ENCODE results near the gene NMU.

DNA sequence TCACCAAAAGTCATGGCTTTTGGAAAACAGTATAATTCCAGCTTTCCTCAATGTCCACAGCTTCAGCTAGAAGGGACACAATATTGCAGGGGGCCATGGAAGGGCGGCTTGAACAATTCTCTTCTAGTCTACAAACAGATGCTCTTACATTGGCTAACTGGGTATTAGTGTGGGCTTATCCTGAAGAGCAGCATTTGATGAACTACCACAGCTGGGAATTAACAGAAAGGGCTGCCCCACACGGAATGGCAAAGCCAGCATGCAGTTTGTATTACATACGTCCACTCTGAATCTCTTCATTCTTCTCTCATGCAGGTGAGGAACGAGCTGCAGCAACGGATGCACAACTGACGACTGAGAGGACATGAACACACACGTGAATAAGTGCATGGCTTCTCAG, 31.1 kb downstream of the NMU start:
- TF ChIP-seq, protein P1, sequence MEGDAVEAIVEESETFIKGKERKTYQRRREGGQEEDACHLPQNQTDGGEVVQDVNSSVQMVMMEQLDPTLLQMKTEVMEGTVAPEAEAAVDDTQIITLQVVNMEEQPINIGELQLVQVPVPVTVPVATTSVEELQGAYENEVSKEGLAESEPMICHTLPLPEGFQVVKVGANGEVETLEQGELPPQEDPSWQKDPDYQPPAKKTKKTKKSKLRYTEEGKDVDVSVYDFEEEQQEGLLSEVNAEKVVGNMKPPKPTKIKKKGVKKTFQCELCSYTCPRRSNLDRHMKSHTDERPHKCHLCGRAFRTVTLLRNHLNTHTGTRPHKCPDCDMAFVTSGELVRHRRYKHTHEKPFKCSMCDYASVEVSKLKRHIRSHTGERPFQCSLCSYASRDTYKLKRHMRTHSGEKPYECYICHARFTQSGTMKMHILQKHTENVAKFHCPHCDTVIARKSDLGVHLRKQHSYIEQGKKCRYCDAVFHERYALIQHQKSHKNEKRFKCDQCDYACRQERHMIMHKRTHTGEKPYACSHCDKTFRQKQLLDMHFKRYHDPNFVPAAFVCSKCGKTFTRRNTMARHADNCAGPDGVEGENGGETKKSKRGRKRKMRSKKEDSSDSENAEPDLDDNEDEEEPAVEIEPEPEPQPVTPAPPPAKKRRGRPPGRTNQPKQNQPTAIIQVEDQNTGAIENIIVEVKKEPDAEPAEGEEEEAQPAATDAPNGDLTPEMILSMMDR (IDR thresholded peaks at IDR 0.05) = no peak
- no peak for TF ChIP-seq POLR2A (IDR thresholded peaks at IDR 0.05)
